ENCODE data around the gene ARL5A. TPM values are rescaled to one million over a fixed set of nuclear protein-coding genes. Genes with fewer than 3 reads are reported as not detected.

Gene ARL5A
- total RNA-seq, 2 donors from 2014 or later: 21.3 to 21.4 TPM

GRCh38 chr2:151819920-151820319 is 8.3 kb downstream of the ARL5A start:
- ATAC-seq (no peak), DNase-seq (no peak)
- H3K9me3 ChIP-seq: no peaks in the 10 kb centered on the region
- H3K27ac ChIP-seq: no peak overlapping the region
- H3K36me3 ChIP-seq (replicated peaks in 1 of 2; ENCODE audit: insufficient read depth in 1 of 2, low read depth in 2 of 2): no peaks in the 10 kb centered on the region
- WGBS, 2 donors: 67 to 74% methylated on average over 2 of the region's 2 CpGs
- TF ChIP-seq, protein P1, sequence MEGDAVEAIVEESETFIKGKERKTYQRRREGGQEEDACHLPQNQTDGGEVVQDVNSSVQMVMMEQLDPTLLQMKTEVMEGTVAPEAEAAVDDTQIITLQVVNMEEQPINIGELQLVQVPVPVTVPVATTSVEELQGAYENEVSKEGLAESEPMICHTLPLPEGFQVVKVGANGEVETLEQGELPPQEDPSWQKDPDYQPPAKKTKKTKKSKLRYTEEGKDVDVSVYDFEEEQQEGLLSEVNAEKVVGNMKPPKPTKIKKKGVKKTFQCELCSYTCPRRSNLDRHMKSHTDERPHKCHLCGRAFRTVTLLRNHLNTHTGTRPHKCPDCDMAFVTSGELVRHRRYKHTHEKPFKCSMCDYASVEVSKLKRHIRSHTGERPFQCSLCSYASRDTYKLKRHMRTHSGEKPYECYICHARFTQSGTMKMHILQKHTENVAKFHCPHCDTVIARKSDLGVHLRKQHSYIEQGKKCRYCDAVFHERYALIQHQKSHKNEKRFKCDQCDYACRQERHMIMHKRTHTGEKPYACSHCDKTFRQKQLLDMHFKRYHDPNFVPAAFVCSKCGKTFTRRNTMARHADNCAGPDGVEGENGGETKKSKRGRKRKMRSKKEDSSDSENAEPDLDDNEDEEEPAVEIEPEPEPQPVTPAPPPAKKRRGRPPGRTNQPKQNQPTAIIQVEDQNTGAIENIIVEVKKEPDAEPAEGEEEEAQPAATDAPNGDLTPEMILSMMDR (IDR thresholded peaks at IDR 0.05): no peak
- TF ChIP-seq POLR2A (IDR thresholded peaks at IDR 0.05): no peak
- no peaks in the 10 kb centered on the region for H3K27me3 ChIP-seq
- H3K4me1 ChIP-seq: no peaks in the 10 kb centered on the region
- H3K4me3 ChIP-seq: no peak overlapping the region
- intact Hi-C loops (cut with DNase I): no loop called here

GRCh38 chr2:151817929-151818328 is 10.3 kb downstream of the ARL5A start:
- DNase-seq: no peak
- H3K27me3 ChIP-seq: no peaks in the 10 kb centered on the region
- H3K27ac ChIP-seq: no peak overlapping the region
- no peak for TF ChIP-seq POLR2A (IDR thresholded peaks at IDR 0.05)
- TF ChIP-seq, protein P1 (IDR thresholded peaks at IDR 0.05): no peak
- intact Hi-C loops (cut with DNase I): no loop called here
- WGBS, 2 donors: 98 to 99% methylated on average over 3 of the region's 3 CpGs
- peaks cover 0 to under 1% of the 10 kb centered on the region in 2 donors for H3K36me3 ChIP-seq (replicated peaks in 1 of 2; ENCODE audit: insufficient read depth in 1 of 2, low read depth in 2 of 2)
- H3K4me3 ChIP-seq: no peak overlapping the region
- H3K9me3 ChIP-seq: no peaks in the 10 kb centered on the region
- no peaks in the 10 kb centered on the region for H3K4me1 ChIP-seq
- no peak for ATAC-seq

- Histone ChIP-seq H3K36me3 (replicated peaks in 1 of 2; ENCODE audit: insufficient read depth in 1 of 2, low read depth in 2 of 2) (peaks cover 0 to 4% of the 10 kb centered on the region in 2 donors), H3K27ac (no peak overlapping the region), H3K4me1 (no peaks in the 10 kb centered on the region), H3K27me3 (no peaks in the 10 kb centered on the region), H3K4me3 (no peak overlapping the region), H3K9me3 (no peaks in the 10 kb centered on the region)
- TF ChIP-seq, protein P1 (IDR thresholded peaks at IDR 0.05): no peak
- TF ChIP-seq POLR2A (IDR thresholded peaks at IDR 0.05): no peak
- ATAC-seq (no peak), DNase-seq (no peak)
- 82 to 91% methylated on average over 2 of the region's 2 CpGs for WGBS, 2 donors
- intact Hi-C loops (cut with DNase I): no loop called here
These were observed 11.4 kb downstream of the ARL5A start for GRCh38 chr2:151816843-151817242.

GRCh38 chr2:151815821-151816489 is 12.3 kb downstream of the ARL5A start:
- intact Hi-C loops (cut with DNase I): no loop called here
- Histone ChIP-seq H3K27ac (no peak overlapping the region), H3K4me3 (no peak overlapping the region), H3K9me3 (no peaks in the 10 kb centered on the region), H3K36me3 (replicated peaks in 1 of 2; ENCODE audit: insufficient read depth in 1 of 2, low read depth in 2 of 2) (peaks cover 0 to 7% of the 10 kb centered on the region in 2 donors), H3K4me1 (no peaks in the 10 kb centered on the region), H3K27me3 (no peaks in the 10 kb centered on the region)
- WGBS, 2 donors: 94 to 96% methylated on average over 9 of the region's 9 CpGs
- no peak for DNase-seq
- ATAC-seq: no peak
- no peak for TF ChIP-seq POLR2A (IDR thresholded peaks at IDR 0.05)
- TF ChIP-seq, protein P1 (IDR thresholded peaks at IDR 0.05): no peak

DNA sequence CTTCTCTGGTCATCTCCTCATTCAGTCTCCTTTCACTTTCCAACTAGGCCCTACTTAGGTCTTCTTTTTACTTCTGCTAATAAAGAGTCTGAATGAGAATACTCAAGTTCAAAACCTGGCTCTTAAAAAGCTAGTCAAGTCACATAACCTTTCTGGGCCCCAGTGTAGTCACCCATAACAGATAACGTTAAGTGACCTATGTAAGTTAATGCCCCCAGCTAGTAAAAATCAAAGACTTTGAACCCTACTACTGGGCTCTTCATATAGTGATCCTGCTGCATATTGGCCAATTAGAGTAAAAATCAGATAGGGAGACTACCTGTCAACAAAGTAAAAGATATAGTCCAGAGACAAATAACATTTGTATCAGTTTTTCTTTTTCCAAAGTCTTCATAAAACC is 17.7 kb downstream of the ARL5A start:
- Histone ChIP-seq H3K4me1 (peaks cover 10% of the 10 kb centered on the region), H3K9me3 (no peaks in the 10 kb centered on the region), H3K36me3 (replicated peaks in 1 of 2; ENCODE audit: insufficient read depth in 1 of 2, low read depth in 2 of 2) (peaks cover 0 to 14% of the 10 kb centered on the region in 2 donors), H3K4me3 (no peak overlapping the region), H3K27me3 (no peaks in the 10 kb centered on the region), H3K27ac (no peak overlapping the region)
- intact Hi-C loops (cut with DNase I): no loop called here
- DNase-seq (no peak), ATAC-seq (no peak)
- TF ChIP-seq, protein P1 (IDR thresholded peaks at IDR 0.05): no peak
- TF ChIP-seq POLR2A (IDR thresholded peaks at IDR 0.05): no peak
- WGBS, 2 donors: 91 to 100% methylated on average over 1 of the region's 1 CpG

Data from body of pancreas (tissue), 4 donors.